ENCODE measurements around the gene CAPZB.

Gene CAPZB

GRCh38 chr1:19371226-19372135 lies 113.9 kb downstream of the CAPZB start:
- DNase-seq: no peak

DNA sequence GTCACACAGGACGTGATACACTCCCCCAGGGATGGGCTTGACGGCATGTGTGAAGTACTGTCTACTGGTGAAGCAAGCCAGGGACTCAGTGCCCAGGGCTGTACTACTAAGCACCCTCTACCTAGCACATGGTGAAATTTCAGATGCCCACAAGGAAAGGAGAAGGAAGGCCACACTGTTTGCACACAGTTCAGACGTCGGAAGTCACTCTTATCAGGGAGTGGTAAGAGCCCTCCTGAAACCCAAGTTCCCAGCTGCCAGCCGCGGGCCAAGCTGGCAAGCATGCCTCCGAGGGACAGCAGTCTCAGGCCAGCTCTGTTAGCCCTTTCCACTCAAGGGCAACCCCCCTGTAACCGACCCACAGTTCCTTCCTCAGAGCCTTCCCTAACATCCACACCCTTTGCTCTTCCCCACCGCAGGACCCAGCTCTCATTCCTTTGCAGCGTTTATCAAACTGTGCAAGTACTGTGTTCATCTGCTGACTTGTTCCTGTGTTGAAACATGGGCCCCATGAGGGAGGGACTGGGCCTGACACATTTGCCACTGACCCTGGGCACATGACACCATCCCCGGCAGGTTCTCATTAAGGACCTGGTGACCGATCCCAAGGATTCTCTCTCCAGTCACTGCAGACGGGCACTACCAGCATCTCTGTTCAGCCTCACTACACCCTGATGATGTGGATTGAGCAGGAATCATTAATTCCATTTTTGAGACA lies 114.7 kb downstream of the CAPZB start:
- no peak for DNase-seq

DNA sequence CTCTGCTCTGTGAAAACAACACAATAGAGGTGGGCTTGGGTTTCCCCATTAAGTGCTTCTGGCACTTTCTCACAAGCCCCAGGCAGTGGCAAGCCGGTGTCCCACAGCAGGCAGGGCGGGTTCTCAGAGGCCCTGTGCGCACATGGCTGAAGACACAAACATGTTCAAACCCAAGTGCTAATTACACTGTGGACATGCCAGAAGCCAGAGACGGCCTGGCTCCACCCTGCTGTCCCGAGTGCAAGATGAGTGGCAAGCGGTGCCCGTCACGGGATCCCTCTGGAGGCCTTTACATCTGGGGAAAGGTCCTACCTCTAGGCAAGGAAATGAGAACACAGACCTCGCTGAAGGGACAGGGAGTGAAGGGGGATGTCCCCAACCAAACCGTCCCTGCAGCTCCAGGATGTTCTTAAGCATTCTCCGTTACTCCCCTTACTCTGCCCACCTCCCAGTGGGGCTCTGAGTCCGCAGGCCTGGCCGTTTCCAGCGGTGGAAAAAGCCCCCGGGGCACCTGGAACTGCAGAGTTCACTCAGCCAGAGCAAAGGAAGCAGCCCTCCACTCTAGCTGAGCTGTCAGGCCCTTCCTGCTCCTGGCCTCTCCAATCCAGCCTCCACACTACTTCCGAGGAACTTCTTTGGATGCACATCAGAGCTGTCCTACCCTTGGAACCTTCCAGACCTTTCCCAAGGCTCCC lies 115.8 kb downstream of the CAPZB start:
- peak in 2 of 58 donors; percentile 20 for DNase-seq

- no peak for DNase-seq
Measured at GRCh38 chr1:19368964-19369363, 116.4 kb downstream of the CAPZB start.

GRCh38 chr1:19368050-19368449 lies 117.3 kb downstream of the CAPZB start:
- DNase-seq: no peak

DNA sequence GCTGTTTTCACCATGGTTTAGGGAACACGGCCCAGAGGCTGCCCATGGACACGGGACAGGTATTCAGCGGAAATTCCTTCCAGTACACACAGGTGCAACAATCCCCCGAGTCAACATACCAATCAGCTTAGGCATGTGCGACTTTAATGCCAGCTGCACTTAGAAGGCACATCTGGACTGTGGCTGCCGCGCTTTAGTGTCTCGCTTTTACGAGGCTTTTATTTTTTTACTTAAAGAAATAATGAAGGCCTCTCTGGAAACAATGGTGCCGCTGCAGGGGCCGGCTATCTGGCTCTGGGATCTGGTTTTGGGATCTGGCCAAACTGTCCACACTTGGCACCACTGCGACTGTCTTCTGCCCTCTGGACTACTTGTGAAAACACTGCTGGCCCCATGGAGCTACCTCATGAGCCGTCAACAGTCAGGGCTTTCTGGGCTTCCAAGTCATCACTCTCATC lies 117.7 kb downstream of the CAPZB start:
- peak in 4 of 58 donors; percentile 19 to 61 (median 22) for DNase-seq

DNA sequence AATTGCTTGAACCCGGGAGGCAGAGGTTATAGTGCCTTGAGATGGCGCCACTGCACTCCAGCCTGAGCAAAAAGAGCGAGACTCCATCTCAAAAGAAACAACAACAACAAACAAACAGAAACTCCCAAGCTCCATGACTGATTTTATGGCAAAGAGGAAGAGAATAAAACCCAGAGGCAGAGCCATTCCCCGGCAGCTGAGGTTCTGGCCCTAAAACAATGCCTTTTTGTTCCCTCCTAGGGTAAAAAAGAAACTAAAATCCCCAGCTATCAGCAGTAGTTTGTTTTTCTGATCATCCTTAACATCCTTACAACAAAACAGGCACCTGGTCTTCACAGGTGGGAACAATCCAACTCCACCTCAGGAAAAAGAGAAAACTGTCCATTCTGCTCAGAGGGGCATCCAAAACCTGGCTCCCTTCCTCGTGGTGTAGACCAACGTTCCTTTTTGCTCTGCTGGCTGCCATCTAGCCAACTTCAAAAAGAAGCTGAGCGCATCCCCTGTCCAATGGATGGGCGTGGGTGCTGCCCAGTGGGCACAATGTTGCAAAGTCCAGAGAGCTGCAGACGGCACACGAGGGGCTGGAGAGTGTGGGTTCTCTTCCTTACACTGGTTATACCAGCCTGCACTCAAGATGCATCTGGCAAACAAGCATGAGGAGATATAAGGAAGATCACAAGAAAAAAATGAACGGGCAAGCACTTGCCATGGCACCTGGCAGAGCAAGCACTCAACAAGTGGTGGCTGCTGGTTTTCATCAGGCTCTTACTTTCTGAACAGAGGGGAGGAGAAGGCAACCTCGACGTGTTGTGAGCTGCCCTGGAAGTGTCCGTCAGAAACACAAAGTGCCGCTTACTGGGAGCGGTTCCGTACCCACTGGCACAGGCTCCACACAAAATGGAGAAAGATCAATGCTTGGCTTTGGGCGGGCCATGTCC lies 118.5 kb downstream of the CAPZB start:
- DNase-seq: peak in 5 of 58 donors; percentile 12 to 30 (median 25)

GRCh38 chr1:19365721-19366120 lies 119.6 kb downstream of the CAPZB start:
- peak in 5 of 58 donors; percentile 10 to 30 (median 22) for DNase-seq

GRCh38 chr1:19363536-19364152 lies 121.7 kb downstream of the CAPZB start:
- DNase-seq: no peak

GRCh38 chr1:19361611-19362147 lies 123.7 kb downstream of the CAPZB start:
- DNase-seq: no peak

DNA sequence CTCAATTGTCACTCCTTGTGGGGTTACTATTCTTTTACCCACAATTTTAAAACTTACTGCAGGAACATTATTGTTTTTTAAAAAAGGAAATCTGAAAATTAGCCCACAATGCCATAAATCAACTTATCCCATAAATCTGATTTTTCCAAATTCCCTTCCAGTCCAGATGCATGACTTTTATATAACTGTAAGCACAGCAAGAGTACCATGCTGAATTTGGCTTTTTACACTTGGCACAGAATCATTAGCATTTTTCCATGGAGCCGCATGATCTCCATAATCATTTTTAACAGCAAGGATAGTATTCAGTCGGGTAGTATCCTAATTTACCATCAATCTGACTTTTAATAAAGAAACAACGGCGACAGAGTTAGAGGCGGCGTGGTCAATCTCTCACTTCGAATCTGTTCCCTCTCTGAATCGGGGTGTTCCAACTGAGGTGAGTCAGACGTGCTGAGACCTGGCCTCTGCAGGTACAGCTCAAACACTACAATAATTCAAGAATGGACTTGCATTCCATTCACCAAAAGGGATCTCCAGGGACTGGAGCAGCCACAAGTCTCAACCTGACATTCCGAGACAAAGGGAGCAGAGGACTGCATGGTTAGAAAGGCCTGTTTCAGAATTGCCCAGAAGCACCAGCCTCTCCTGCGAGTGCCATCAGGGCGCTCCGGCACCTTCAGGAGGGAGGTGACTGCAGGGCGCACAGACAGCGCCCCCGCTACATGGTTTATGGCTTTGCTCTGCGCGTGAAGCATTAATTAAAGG lies 124.3 kb downstream of the CAPZB start:
- DNase-seq: no peak

DNA sequence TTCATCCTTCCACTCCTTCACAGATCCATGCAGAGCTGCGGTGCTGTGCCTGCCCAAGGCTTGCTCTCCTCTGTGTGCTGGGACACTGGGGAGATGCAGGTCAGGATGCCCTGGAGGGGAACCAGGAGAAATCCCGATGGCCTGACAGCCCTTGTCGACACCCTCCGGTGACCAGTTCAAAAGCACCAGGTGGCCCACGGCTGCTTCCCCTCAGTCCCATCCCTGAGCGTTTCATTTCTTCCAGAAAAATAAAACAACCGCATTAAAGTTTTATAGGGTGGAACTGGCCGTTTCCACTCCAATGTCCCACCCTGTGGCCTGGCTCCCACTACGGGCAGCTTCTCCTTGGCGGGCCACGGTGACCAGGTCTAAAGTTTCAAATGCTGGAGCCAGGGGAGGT lies 124.9 kb downstream of the CAPZB start:
- no peak for DNase-seq

GRCh38 chr1:19360016-19360415 lies 125.3 kb downstream of the CAPZB start:
- no peak for DNase-seq

DNA sequence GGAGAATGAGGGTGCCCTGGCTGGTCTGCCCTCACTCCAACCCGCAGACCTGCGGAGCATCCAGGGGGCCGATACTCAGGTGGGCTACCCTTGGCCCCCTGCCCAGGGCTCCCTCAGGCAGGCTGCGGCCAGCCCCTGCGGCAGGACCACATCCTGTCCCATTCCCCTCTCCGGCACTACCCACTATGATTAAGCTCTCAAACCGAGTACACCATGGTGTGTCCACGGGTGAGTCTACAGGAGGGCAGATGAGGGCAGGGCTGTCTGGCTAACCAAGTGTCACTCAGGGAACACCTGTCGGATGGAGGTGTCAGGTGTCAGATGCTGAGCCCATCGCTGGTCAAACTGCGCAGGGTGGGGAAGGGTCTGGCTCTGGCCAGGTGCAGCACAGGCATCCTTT lies 126.0 kb downstream of the CAPZB start:
- no peak for DNase-seq

DNA sequence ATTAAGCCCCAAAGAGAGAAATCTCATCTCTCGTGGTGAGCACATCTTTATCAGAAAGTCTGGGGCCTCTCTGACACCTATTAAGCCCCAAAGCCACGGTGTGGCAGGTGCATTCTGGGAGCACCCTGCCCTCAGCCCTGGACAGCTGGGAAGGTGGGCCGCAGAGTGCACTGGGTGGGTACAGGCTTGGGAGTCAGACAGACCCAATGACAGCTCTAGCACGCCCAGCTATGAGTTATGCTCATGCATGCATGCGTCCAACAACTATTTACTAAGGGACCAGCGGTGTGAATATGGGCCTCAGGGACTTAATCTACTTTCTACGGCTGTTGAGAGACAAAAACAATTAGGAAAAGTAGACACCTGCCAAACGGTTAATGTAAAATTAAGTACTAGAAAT lies 126.6 kb downstream of the CAPZB start:
- DNase-seq: no peak

GRCh38 chr1:19357299-19357986 lies 127.9 kb downstream of the CAPZB start:
- DNase-seq: no peak

- no peak for DNase-seq
Measured at GRCh38 chr1:19356266-19356665, 129.1 kb downstream of the CAPZB start.

GRCh38 chr1:19354531-19354981 lies 130.8 kb downstream of the CAPZB start:
- DNase-seq: no peak

All from anterior cingulate cortex (tissue), 58 donors.